Peyer's patch (tissue), 4 donors: ENCODE results near the gene FOCAD. TPM values are rescaled to one million over a fixed set of nuclear protein-coding genes. Genes with fewer than 3 reads are reported as not detected.

Experiments used
- DNase-seq, 3 donors: peaks; one replicate each; pipeline ENCODE4 v3.0.0-alpha.2; 2017 to 2019
- H3K27ac ChIP-seq, 4 donors: fragments of 200-600 bp; sonication (generic); one replicate each; pipeline ENCODE4 v1.5.1; 2016 to 2019
- H3K27me3 ChIP-seq, 2 donors: fragments of 200-600 bp; sonication (generic); one replicate each; pipeline ENCODE4 v1.5.1; 2019
- H3K36me3 ChIP-seq, 3 donors: fragments of 200-600 bp; sonication (generic); one replicate each; pipeline ENCODE4 v1.5.1; 2016 to 2019
- H3K4me1 ChIP-seq, 4 donors: fragments of 200-600 bp; sonication (generic); one replicate each; pipeline ENCODE4 v1.5.1; 2016 to 2019
- H3K4me3 ChIP-seq, 4 donors: fragments of 200-600 bp; sonication (generic); 1 replicate in 3 of 4; 2 replicates in 1 of 4; pipeline ENCODE4 v1.5.1; 2016 to 2019; ENCODE audit warnings: mild to moderate bottlenecking in 1 of 4
- H3K9me3 ChIP-seq, 4 donors: fragments of 200-600 bp; sonication (generic); one replicate each; pipeline ENCODE4 v1.5.1; 2016 to 2019; ENCODE audit warnings: mild to moderate bottlenecking in 1 of 4
- POLR2A ChIP-seq, 2 donors: fragments of 450-650 bp; IDR thresholded peaks; one replicate each; pipeline ENCODE4 v1.5.1; 2017; ENCODE audit warnings: antibody characterized with exemption in 2 of 2, mild to moderate bottlenecking in 2 of 2, moderate library complexity in 2 of 2
- total RNA-seq, 4 donors: library from RNA; depleted of rRNA; stranded (reverse); fragments of >200 nt; gene quantifications; one replicate each; pipeline ENCODE4 v1.1.0, GENCODE V29; 2016
- TF ChIP-seq, protein P1 (sequence below), 6 experiments: fragments of 450-650 bp in 4 of 6; fragments of 200-600 bp in 2 of 6; sonication (generic) in 1 of 6; IDR thresholded peaks; one replicate each; pipeline ENCODE4 v1.5.1; 2017 to 2019; ENCODE audit warnings: antibody characterized with exemption in 6 of 6, mild to moderate bottlenecking in 3 of 6, moderate library complexity in 1 of 6

FOCAD gene
- total RNA-seq, 4 donors from 2014 or later: 19.4 to 42.1 (median 28.7) TPM

- TF ChIP-seq, protein P1, sequence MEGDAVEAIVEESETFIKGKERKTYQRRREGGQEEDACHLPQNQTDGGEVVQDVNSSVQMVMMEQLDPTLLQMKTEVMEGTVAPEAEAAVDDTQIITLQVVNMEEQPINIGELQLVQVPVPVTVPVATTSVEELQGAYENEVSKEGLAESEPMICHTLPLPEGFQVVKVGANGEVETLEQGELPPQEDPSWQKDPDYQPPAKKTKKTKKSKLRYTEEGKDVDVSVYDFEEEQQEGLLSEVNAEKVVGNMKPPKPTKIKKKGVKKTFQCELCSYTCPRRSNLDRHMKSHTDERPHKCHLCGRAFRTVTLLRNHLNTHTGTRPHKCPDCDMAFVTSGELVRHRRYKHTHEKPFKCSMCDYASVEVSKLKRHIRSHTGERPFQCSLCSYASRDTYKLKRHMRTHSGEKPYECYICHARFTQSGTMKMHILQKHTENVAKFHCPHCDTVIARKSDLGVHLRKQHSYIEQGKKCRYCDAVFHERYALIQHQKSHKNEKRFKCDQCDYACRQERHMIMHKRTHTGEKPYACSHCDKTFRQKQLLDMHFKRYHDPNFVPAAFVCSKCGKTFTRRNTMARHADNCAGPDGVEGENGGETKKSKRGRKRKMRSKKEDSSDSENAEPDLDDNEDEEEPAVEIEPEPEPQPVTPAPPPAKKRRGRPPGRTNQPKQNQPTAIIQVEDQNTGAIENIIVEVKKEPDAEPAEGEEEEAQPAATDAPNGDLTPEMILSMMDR (IDR thresholded peaks at IDR 0.05): no peak
- DNase-seq: no peak
- no peaks in the 10 kb centered on the region for H3K36me3 ChIP-seq
- H3K9me3 ChIP-seq: no peaks in the 10 kb centered on the region
- H3K4me3 ChIP-seq: no peak overlapping the region
- H3K4me1 ChIP-seq: no peaks in the 10 kb centered on the region
- no peaks in the 10 kb centered on the region for H3K27me3 ChIP-seq
- no peak overlapping the region for H3K27ac ChIP-seq
Observed at GRCh38 chr9:20694248-20694647, 10.2 kb downstream of the FOCAD start.

- H3K27ac ChIP-seq: no peak overlapping the region
- no peak for TF ChIP-seq POLR2A (IDR thresholded peaks at IDR 0.05)
- TF ChIP-seq, protein P1 (IDR thresholded peaks at IDR 0.05): no peak
- no peak for DNase-seq
Observed at GRCh38 chr9:20697021-20697719, 13.1 kb downstream of the FOCAD start.

GRCh38 chr9:20698782-20699181 is 14.7 kb downstream of the FOCAD start:
- TF ChIP-seq POLR2A (IDR thresholded peaks at IDR 0.05): no peak
- TF ChIP-seq, protein P1 (IDR thresholded peaks at IDR 0.05): no peak
- peaks cover 0 to 6% (median 0%) of the 10 kb centered on the region in 4 donors for H3K4me1 ChIP-seq
- no peaks in the 10 kb centered on the region for H3K27me3 ChIP-seq
- no peaks in the 10 kb centered on the region for H3K9me3 ChIP-seq
- no peaks in the 10 kb centered on the region for H3K36me3 ChIP-seq
- no peak overlapping the region for H3K27ac ChIP-seq
- no peak for DNase-seq
- H3K4me3 ChIP-seq: no peak overlapping the region

More at GRCh38 chr9:20697021-20697719, 13.1 kb downstream of the FOCAD start:
- H3K36me3 ChIP-seq: no peaks in the 10 kb centered on the region
- H3K4me3 ChIP-seq: no peak overlapping the region
- H3K9me3 ChIP-seq: no peaks in the 10 kb centered on the region
- H3K27me3 ChIP-seq: no peaks in the 10 kb centered on the region
- peaks cover 0 to 6% (median 0%) of the 10 kb centered on the region in 4 donors for H3K4me1 ChIP-seq

GRCh38 chr9:20701060-20701459 is 17.0 kb downstream of the FOCAD start:
- no peaks in the 10 kb centered on the region for H3K9me3 ChIP-seq
- no peak overlapping the region for H3K4me3 ChIP-seq
- H3K27me3 ChIP-seq: no peaks in the 10 kb centered on the region
- TF ChIP-seq, protein P1 (IDR thresholded peaks at IDR 0.05): no peak
- no peak for TF ChIP-seq POLR2A (IDR thresholded peaks at IDR 0.05)
- DNase-seq: no peak
- peaks cover 0 to 6% (median 0%) of the 10 kb centered on the region in 4 donors for H3K4me1 ChIP-seq
- H3K27ac ChIP-seq: no peak overlapping the region
- no peaks in the 10 kb centered on the region for H3K36me3 ChIP-seq

GRCh38 chr9:20702570-20702969 is 18.5 kb downstream of the FOCAD start:
- no peaks in the 10 kb centered on the region for H3K9me3 ChIP-seq
- no peak overlapping the region for H3K4me3 ChIP-seq
- no peaks in the 10 kb centered on the region for H3K36me3 ChIP-seq
- no peak for TF ChIP-seq POLR2A (IDR thresholded peaks at IDR 0.05)
- TF ChIP-seq, protein P1 (IDR thresholded peaks at IDR 0.05): no peak
- H3K27ac ChIP-seq: no peak overlapping the region
- peaks cover 0 to 6% (median 0%) of the 10 kb centered on the region in 4 donors for H3K4me1 ChIP-seq
- no peak for DNase-seq
- no peaks in the 10 kb centered on the region for H3K27me3 ChIP-seq
